ENCODE data around the gene GHRH.

GRCh38 chr20:37228082-37228481, 33.5 kb downstream of the GHRH start:
- TF ChIP-seq CTCF (IDR thresholded peaks at IDR 0.05), result no peak
- no peak for TF ChIP-seq EP300 (IDR thresholded peaks at IDR 0.05)

All from esophagus muscularis mucosa (tissue), 3 donors.